Calu3 (cell line): ENCODE results near the gene SYNPO. TPM values are rescaled to one million over a fixed set of nuclear protein-coding genes. Genes with fewer than 3 reads are reported as not detected.

ENCODE experiments used
- BruUV-seq: library from RNA; stranded (reverse); fragments of 400-500 nt; replicated peaks from 2 replicates; lab custom pipeline; 2021; lab: Mats Ljungman, UMichigan
- CTCF ChIA-PET: fragments of 300-600 bp; sonication (Branson Sonifier 250); formaldehyde crosslinking; loops from one replicate; lab custom pipeline; 2022; ENCODE audit warnings: antibody characterized with exemption; lab: Charles Lee
- DNase-seq: peaks from one replicate; pipeline ENCODE4 v3.0.0; 2022
- H3K27ac Mint-ChIP-seq: one replicate; pipeline ENCODE4 v1.8.0; 2022; ENCODE audit warnings: mixed read lengths; ENCODE audit not compliant: unreplicated experiment
- H3K27me3 Mint-ChIP-seq: one replicate; pipeline ENCODE4 v1.8.0; 2022; ENCODE audit warnings: mixed read lengths; ENCODE audit not compliant: unreplicated experiment
- H3K36me3 Mint-ChIP-seq: one replicate; pipeline ENCODE4 v1.8.0; 2022; ENCODE audit warnings: mild to moderate bottlenecking, moderate library complexity, mixed read lengths; ENCODE audit not compliant: insufficient read depth, unreplicated experiment
- H3K4me1 Mint-ChIP-seq: one replicate; pipeline ENCODE4 v1.8.0; 2022; ENCODE audit warnings: mild to moderate bottlenecking, low read depth, mixed read lengths; ENCODE audit not compliant: unreplicated experiment
- H3K4me3 Mint-ChIP-seq: one replicate; pipeline ENCODE4 v1.8.0; 2022; ENCODE audit warnings: mild to moderate bottlenecking, low read depth, moderate library complexity, mixed read lengths; ENCODE audit not compliant: unreplicated experiment
- H3K9me3 Mint-ChIP-seq: one replicate; pipeline ENCODE4 v1.8.0; 2022; ENCODE audit warnings: low read depth, mixed read lengths; ENCODE audit not compliant: unreplicated experiment
- CTCF ChIP-seq: fragments of 200-600 bp; IDR thresholded peaks from one replicate; pipeline ENCODE4 v1.8.0; 2022; ENCODE audit warnings: antibody characterized with exemption; ENCODE audit not compliant: unreplicated experiment
- intact Hi-C: fragments of 100-400 bp; cut with micrococcal nuclease; formaldehyde crosslinking; loops from one replicate; pipeline ENCODE4 v1.10.0; 2022; ENCODE audit not compliant: unreplicated experiment
- total RNA-seq: library from RNA; stranded (reverse); gene quantifications from 2 replicates; pipeline ENCODE4 v1.2.3, GENCODE V29; 2022

The SYNPO gene
- total RNA-seq, 1 experiment from 2014 or later: 0.92 TPM

GRCh38 chr5:150706776-150707390 lies 66.4 kb downstream of the SYNPO start:
- no peak for TF ChIP-seq CTCF
- no peaks in the 10 kb centered on the region for H3K27me3 Mint-ChIP-seq
- no TSS peak for BruUV-seq
- no peak for DNase-seq
- no peak overlapping the region for H3K4me3 Mint-ChIP-seq
- H3K4me1 Mint-ChIP-seq: no peaks in the 10 kb centered on the region
- H3K36me3 Mint-ChIP-seq: peaks cover 8% of the 10 kb centered on the region
- intact Hi-C loops: no loop called here
- no peaks in the 10 kb centered on the region for H3K9me3 Mint-ChIP-seq
- CTCF ChIA-PET: interaction anchor here (1.1 kb wide), 1 partner anchor 147 kb away, joined by 3 read pairs; no protein-coding TSS in a partner anchor
- no peak overlapping the region for H3K27ac Mint-ChIP-seq

Other genes with a start within 250 kb of the SYNPO start
- gene CD74, start 227.8 kb upstream of the SYNPO start, total RNA-seq: 773 and 1,091 TPM in 2 replicates
- gene RPS14, start 190.9 kb upstream of the SYNPO start, total RNA-seq: 2,194 and 2,330 TPM in 2 replicates
- 62.5 and 72.6 TPM in 2 replicates for gene NDST1, start 132.5 kb upstream of the SYNPO start, total RNA-seq
- not detected in 2 replicates for gene MYOZ3, start 20.6 kb downstream of the SYNPO start, total RNA-seq
- gene RBM22, start 60.4 kb downstream of the SYNPO start, total RNA-seq: 53.4 and 60.8 TPM in 2 replicates
- 51.9 and 54.1 TPM in 2 replicates for gene DCTN4, start 118.4 kb downstream of the SYNPO start, total RNA-seq
- gene SMIM3, start 138.1 kb downstream of the SYNPO start, total RNA-seq: 6.9 and 8.4 TPM in 2 replicates
- not detected in 2 replicates for gene IRGM, start 205.9 kb downstream of the SYNPO start, total RNA-seq